Spleen (tissue), 11 donors: ENCODE data around the gene PHF20. TPM values are rescaled to one million over a fixed set of nuclear protein-coding genes. Genes with fewer than 3 reads are reported as not detected.

ENCODE experiments used
- DNase-seq: peaks from one replicate; pipeline ENCODE4 v3.0.0-alpha.2; 2020
- H3K27ac ChIP-seq, 8 donors: fragments of 200-600 bp; sonication (generic) in 7 of 8; 1 replicate in 4 of 8; 2 replicates in 4 of 8; pipeline versions ENCODE4 v1.5.0 to v1.8.0; 2016 to 2021; ENCODE audit warnings: inconsistent platforms in 4 of 8, mild to moderate bottlenecking in 4 of 8, moderate library complexity in 1 of 8
- H3K27me3 ChIP-seq, 7 donors: fragments of 200-600 bp; sonication (generic) in 6 of 7; replicated peaks in 1 of 7; 1 replicate in 4 of 7; 2 replicates in 3 of 7; pipeline versions ENCODE4 v1.5.0 to v1.8.0; 2016 to 2021; ENCODE audit warnings: inconsistent platforms in 3 of 7, mild to moderate bottlenecking in 1 of 7
- H3K36me3 ChIP-seq, 6 donors: fragments of 200-600 bp; sonication (generic) in 5 of 6; 1 replicate in 4 of 6; 2 replicates in 2 of 6; pipeline versions ENCODE4 v1.5.0 to v1.8.0; 2016 to 2021; ENCODE audit warnings: inconsistent platforms in 2 of 6
- H3K4me1 ChIP-seq, 6 donors: fragments of 200-600 bp; sonication (generic) in 5 of 6; 1 replicate in 3 of 6; 2 replicates in 3 of 6; pipeline versions ENCODE4 v1.5.0 to v1.8.0; 2016 to 2021; ENCODE audit warnings: inconsistent platforms in 3 of 6
- H3K4me3 ChIP-seq, 8 donors: fragments of 200-600 bp; sonication (generic) in 7 of 8; 1 replicate in 4 of 8; 2 replicates in 4 of 8; pipeline versions ENCODE4 v1.5.0 to v1.8.0; 2016 to 2021; ENCODE audit warnings: inconsistent platforms in 4 of 8, mild to moderate bottlenecking in 4 of 8, moderate library complexity in 2 of 8
- H3K9me3 ChIP-seq, 8 donors: fragments of 200-600 bp; sonication (generic) in 7 of 8; 1 replicate in 4 of 8; 2 replicates in 4 of 8; pipeline versions ENCODE4 v1.5.0 to v1.8.0; 2016 to 2021; ENCODE audit warnings: inconsistent platforms in 4 of 8
- POLR2A ChIP-seq, 3 donors: fragments of 450-650 bp; IDR thresholded peaks; one replicate each; pipeline ENCODE4 v1.5.1; 2017; ENCODE audit warnings: antibody characterized with exemption in 3 of 3, mild to moderate bottlenecking in 1 of 3
- POLR2AphosphoS5 ChIP-seq, 3 donors: sonication (generic); formaldehyde crosslinking; IDR thresholded peaks; one replicate each; pipeline ENCODE4 v1.5.1; 2017; ENCODE audit warnings: antibody characterized with exemption in 3 of 3
- WGBS, 5 donors: extraction: QIAGEN DNeasy Blood & Tissue Kit in 3 of 5; methylation state at CpG; one replicate each; pipeline versions ENCODE4 v1.1.5 to v1.1.7; 2013 to 2018; 5-methylcytosine and 5-hydroxymethylcytosine counted together
- intact Hi-C: fragments of 100-400 bp; cut with DNase I; formaldehyde crosslinking; loops from one replicate; pipeline ENCODE4 v1.15.0; 2023; ENCODE audit warnings: low total_unique reads
- polyA plus RNA-seq, 3 donors: library from polyadenylated mRNA; stranded (reverse); fragments of 200-250 nt; gene quantifications; one replicate each; pipeline ENCODE4 v1.2.1, GENCODE V29; 2013
- total RNA-seq, 7 donors: library from RNA; depleted of rRNA in 3 of 7; stranded (reverse); fragments of >200 nt in 3 of 7; fragmentation: NEBNext Ultra II Directional in 4 of 7; extraction: Animal tissue kit (Norgen Biotek cat#: 25700) in 4 of 7; gene quantifications; one replicate each; pipeline versions ENCODE4 v1.1.0 to v1.2.1, GENCODE V29; 2016 to 2021
- TF ChIP-seq, protein P1 (sequence below), 11 experiments: fragments of 200-600 bp in 7 of 11; fragments of 450-650 bp in 4 of 11; sonication (generic) in 4 of 11; IDR thresholded peaks in 8 of 11; conservative IDR thresholded peaks in 3 of 11; 1 replicate in 7 of 11; 2 replicates in 4 of 11; pipeline versions ENCODE4 v1.4.0 to v1.8.0; 2016 to 2021; ENCODE audit warnings: antibody characterized with exemption in 11 of 11, inconsistent platforms in 4 of 11, mild to moderate bottlenecking in 1 of 11
- donor health status: healthy with polysubstance abuse.
- donor health status: DM: no; HTN: no; CAD: no; lungs with moderate emphysema.
- donor health status: DM: no; HTN: no; CAD: no.
- donor health status: Bipolar disorder and iron deficiency.
- donor health status: healthy.
- donor health status: DM: no; HTN: no; CAD: no.
- donor health status: DM: yes; HTN: yes; CAD: no.

The PHF20 gene
- total and polyA plus RNA-seq, 10 donors: 40.0 to 89.9 (median 57.4) TPM

DNA sequence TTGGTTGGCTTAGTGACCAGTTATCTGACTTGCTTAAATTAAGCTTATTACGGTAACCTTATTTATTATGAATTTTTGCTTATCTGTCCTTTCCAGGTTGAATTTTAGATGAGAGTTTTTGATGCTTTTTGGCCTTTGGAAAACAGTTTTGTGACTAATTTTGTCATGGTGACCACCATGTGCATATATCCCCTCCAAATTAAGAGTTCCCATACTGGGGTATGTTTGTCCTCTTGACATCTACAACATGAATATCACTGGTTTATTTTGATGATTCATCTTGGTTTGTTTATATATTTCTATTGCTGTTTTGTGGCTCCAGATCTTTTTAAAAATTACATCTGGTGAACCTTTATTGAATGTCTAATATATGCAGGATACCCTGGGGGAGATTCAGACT, 61.4 kb downstream of the PHF20 start:
- Histone ChIP-seq H3K4me1 (peaks cover 0 to 24% (median 0%) of the 10 kb centered on the region in 6 donors), H3K4me3 (no peak overlapping the region), H3K27ac (no peak overlapping the region), H3K36me3 (peaks cover 0 to 59% (median 0%) of the 10 kb centered on the region in 6 donors), H3K27me3 (no peaks in the 10 kb centered on the region), H3K9me3 (peaks cover 0 to 5% (median 0%) of the 10 kb centered on the region in 8 donors)
- intact Hi-C loops: no loop called here
- DNase-seq: no peak
- no peak for TF ChIP-seq POLR2A (IDR thresholded peaks at IDR 0.05)
- TF ChIP-seq, protein P1, sequence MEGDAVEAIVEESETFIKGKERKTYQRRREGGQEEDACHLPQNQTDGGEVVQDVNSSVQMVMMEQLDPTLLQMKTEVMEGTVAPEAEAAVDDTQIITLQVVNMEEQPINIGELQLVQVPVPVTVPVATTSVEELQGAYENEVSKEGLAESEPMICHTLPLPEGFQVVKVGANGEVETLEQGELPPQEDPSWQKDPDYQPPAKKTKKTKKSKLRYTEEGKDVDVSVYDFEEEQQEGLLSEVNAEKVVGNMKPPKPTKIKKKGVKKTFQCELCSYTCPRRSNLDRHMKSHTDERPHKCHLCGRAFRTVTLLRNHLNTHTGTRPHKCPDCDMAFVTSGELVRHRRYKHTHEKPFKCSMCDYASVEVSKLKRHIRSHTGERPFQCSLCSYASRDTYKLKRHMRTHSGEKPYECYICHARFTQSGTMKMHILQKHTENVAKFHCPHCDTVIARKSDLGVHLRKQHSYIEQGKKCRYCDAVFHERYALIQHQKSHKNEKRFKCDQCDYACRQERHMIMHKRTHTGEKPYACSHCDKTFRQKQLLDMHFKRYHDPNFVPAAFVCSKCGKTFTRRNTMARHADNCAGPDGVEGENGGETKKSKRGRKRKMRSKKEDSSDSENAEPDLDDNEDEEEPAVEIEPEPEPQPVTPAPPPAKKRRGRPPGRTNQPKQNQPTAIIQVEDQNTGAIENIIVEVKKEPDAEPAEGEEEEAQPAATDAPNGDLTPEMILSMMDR (IDR thresholded peaks at IDR 0.05 in 8 of 11, conservative IDR thresholded peaks at IDR 0.05 in 3 of 11): no peak
- TF ChIP-seq POLR2AphosphoS5 (IDR thresholded peaks at IDR 0.05): no peak
- WGBS, 5 donors: 92 to 100% (median 96%) methylated on average over 1 of the region's 1 CpG

DNA sequence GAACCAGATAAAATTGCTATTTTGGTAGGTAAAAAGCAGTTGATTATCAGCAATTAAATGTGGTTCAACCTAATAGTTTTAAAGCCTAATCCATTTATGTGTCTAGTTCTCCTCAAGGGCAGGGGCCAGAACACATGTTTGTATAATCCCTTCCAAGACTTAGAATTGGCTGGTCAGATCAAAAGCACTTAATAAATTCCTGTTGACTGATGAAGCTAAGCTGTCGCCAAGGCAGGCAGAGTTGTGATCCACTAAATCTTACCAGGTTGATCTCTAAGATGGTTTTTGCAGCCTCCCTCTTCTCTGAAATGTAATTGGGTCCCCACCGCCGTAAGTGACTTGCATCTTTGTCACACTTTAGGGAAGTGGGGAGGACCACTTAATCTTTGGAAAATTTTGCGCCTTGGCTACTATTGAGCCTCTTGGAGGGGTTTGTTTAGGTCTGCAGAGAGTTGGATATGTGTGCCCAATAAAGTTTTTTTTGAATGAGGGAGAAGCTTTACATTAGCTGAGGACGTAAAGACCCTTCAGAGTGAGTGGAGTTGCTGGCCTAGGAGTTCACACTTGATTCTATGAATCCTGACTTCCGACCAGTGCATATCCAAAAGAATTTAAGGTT, 65.9 kb downstream of the PHF20 start:
- Histone ChIP-seq H3K36me3 (peaks cover 0 to 43% (median 6%) of the 10 kb centered on the region in 6 donors), H3K4me1 (peaks cover 0 to 37% (median 8%) of the 10 kb centered on the region in 6 donors), H3K27ac (no peak overlapping the region), H3K4me3 (no peak overlapping the region), H3K9me3 (peaks cover 0 to 12% (median 8%) of the 10 kb centered on the region in 8 donors), H3K27me3 (no peaks in the 10 kb centered on the region)
- TF ChIP-seq POLR2AphosphoS5 (IDR thresholded peaks at IDR 0.05): no peak
- TF ChIP-seq, protein P1 (IDR thresholded peaks at IDR 0.05 in 8 of 11, conservative IDR thresholded peaks at IDR 0.05 in 3 of 11): no peak
- DNase-seq: no peak
- WGBS, 5 donors: 84 to 97% (median 94%) methylated on average over 6 of the region's 6 CpGs
- intact Hi-C loops: no loop called here

DNA sequence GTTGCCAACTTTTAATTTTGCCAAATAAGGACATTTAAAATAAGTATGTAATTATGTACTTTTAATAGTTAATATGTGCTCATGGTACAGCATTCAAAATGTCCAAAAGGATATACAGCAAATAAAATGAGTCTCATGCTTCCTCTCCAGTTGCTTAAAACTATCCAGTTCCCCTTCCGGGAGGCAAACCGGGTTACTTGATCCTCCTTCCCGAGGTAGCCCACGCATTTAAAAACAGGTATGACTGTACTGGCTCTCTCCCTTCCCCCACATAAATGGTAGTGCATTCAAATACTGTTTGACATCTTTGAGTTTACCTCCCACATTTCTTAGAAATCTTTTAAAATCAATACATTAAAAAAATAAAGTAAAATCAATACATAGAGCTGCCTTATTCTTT, 66.4 kb downstream of the PHF20 start:
- peaks cover 0 to 17% (median 13%) of the 10 kb centered on the region in 8 donors for H3K9me3 ChIP-seq
- H3K27ac ChIP-seq: no peak overlapping the region
- H3K27me3 ChIP-seq: no peaks in the 10 kb centered on the region
- WGBS, 5 donors: 79 to 94% (median 88%) methylated on average over 4 of the region's 4 CpGs
- H3K36me3 ChIP-seq: peaks cover 2 to 48% (median 11%) of the 10 kb centered on the region in 6 donors
- peaks cover 0 to 36% (median 8%) of the 10 kb centered on the region in 6 donors for H3K4me1 ChIP-seq
- intact Hi-C loops: no loop called here
- no peak for DNase-seq
- no peak overlapping the region for H3K4me3 ChIP-seq
- TF ChIP-seq POLR2AphosphoS5 (IDR thresholded peaks at IDR 0.05) (no peak), POLR2A (IDR thresholded peaks at IDR 0.05) (no peak)
- TF ChIP-seq, protein P1 (IDR thresholded peaks at IDR 0.05 in 8 of 11, conservative IDR thresholded peaks at IDR 0.05 in 3 of 11): no peak

DNA sequence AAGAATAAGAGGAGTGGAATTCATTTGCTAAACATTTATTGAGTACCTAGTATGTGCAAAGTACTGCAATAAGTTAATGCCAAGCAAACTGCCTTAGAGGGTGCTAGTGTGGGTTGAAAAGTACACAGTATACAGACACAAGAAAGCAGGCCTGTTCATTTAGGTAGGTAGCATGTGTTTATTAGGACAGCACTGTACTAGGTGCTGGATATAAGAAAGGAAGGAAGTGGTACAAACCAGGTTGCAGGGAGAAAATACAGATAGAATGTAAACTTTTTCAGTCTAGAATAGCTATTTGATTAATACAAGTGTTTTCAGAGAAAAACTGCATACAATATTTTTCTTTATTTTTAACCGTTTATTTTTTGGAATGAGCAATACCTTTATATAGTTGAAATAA, 68.1 kb downstream of the PHF20 start:
- H3K36me3 ChIP-seq: peaks cover 3 to 62% (median 21%) of the 10 kb centered on the region in 6 donors
- DNase-seq: no peak
- H3K4me3 ChIP-seq: no peak overlapping the region
- peak overlapping the region in 3 of 8 donors; percentile 2 to 52 (median 26) for H3K27ac ChIP-seq
- WGBS, 5 donors: 56 to 91% (median 86%) methylated on average over 1 of the region's 1 CpG
- H3K9me3 ChIP-seq: peaks cover 0 to 27% (median 23%) of the 10 kb centered on the region in 8 donors
- intact Hi-C loops: no loop called here
- H3K27me3 ChIP-seq: no peaks in the 10 kb centered on the region
- peaks cover 0 to 33% (median 8%) of the 10 kb centered on the region in 6 donors for H3K4me1 ChIP-seq
- TF ChIP-seq POLR2A (IDR thresholded peaks at IDR 0.05) (no peak), POLR2AphosphoS5 (IDR thresholded peaks at IDR 0.05) (no peak)
- TF ChIP-seq, protein P1 (IDR thresholded peaks at IDR 0.05 in 8 of 11, conservative IDR thresholded peaks at IDR 0.05 in 3 of 11): no peak
